Neural crest cell (in vitro differentiated cells): ENCODE results near the gene C5orf24. TPM values are rescaled to one million over a fixed set of nuclear protein-coding genes. Genes with fewer than 3 reads are reported as not detected.

Experiments used
- DNase-seq: peaks from one replicate; pipeline ENCODE4 v3.0.0; 2021; ENCODE audit warnings: low read depth, mixed read lengths, low spot score
- H3K27ac Mint-ChIP-seq: one replicate; pipeline ENCODE4 v1.8.0; 2021; ENCODE audit warnings: mild to moderate bottlenecking, mixed read lengths; ENCODE audit not compliant: unreplicated experiment
- H3K27me3 Mint-ChIP-seq: 2 replicates; pipeline ENCODE4 v1.8.0; 2021; ENCODE audit warnings: low read depth, mild to moderate bottlenecking, mixed read lengths
- H3K36me3 Mint-ChIP-seq: 2 replicates; pipeline ENCODE4 v1.8.0; 2021; ENCODE audit warnings: low read depth, mild to moderate bottlenecking, mixed read lengths
- H3K4me1 Mint-ChIP-seq: 2 replicates; pipeline ENCODE4 v1.8.0; 2021; ENCODE audit warnings: mixed read lengths
- H3K4me3 Mint-ChIP-seq: one replicate; pipeline ENCODE4 v1.8.0; 2021; ENCODE audit warnings: mild to moderate bottlenecking, mixed read lengths
- H3K9me3 Mint-ChIP-seq: 2 replicates; pipeline ENCODE4 v1.8.0; 2021; ENCODE audit warnings: mixed read lengths
- total RNA-seq: library from RNA; stranded (reverse); gene quantifications from 2 replicates; pipeline ENCODE4 v1.2.1, GENCODE V29; 2021
- TF ChIP-seq, protein P1 (sequence below): fragments of 200-600 bp; sonication (generic); conservative IDR thresholded peaks from 2 replicates; pipeline ENCODE4 v1.5.0; 2021; ENCODE audit warnings: antibody characterized with exemption, mild to moderate bottlenecking

C5orf24 gene
- total RNA-seq, 1 donor from 2014 or later = 57.4 TPM

DNA sequence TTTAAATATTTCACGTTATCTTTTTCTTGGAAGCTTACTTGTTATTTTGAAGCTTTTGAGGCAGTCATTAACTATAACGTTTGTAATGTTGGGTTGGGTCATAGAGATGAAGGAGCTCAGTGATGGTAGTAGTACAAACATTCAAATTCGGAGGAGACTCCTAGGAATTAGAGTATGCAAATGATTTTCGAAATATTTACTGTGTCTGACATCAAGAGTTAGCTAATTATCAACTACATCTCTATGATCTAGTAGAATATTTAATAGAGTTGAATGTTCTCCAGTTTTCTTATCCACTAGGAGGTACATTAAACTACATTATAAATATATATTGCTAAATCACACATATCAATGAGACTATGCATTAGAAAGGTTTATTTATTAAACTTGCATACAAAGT, 28.8 kb upstream of the C5orf24 start:
- H3K27me3 Mint-ChIP-seq = no peaks in the 10 kb centered on the region
- no peaks in the 10 kb centered on the region for H3K4me1 Mint-ChIP-seq
- peaks cover 11% of the 10 kb centered on the region for H3K36me3 Mint-ChIP-seq
- DNase-seq = no peak
- H3K4me3 Mint-ChIP-seq = no peak overlapping the region
- TF ChIP-seq, protein P1, sequence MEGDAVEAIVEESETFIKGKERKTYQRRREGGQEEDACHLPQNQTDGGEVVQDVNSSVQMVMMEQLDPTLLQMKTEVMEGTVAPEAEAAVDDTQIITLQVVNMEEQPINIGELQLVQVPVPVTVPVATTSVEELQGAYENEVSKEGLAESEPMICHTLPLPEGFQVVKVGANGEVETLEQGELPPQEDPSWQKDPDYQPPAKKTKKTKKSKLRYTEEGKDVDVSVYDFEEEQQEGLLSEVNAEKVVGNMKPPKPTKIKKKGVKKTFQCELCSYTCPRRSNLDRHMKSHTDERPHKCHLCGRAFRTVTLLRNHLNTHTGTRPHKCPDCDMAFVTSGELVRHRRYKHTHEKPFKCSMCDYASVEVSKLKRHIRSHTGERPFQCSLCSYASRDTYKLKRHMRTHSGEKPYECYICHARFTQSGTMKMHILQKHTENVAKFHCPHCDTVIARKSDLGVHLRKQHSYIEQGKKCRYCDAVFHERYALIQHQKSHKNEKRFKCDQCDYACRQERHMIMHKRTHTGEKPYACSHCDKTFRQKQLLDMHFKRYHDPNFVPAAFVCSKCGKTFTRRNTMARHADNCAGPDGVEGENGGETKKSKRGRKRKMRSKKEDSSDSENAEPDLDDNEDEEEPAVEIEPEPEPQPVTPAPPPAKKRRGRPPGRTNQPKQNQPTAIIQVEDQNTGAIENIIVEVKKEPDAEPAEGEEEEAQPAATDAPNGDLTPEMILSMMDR = no peak
- no peak overlapping the region for H3K27ac Mint-ChIP-seq
- no peaks in the 10 kb centered on the region for H3K9me3 Mint-ChIP-seq

DNA sequence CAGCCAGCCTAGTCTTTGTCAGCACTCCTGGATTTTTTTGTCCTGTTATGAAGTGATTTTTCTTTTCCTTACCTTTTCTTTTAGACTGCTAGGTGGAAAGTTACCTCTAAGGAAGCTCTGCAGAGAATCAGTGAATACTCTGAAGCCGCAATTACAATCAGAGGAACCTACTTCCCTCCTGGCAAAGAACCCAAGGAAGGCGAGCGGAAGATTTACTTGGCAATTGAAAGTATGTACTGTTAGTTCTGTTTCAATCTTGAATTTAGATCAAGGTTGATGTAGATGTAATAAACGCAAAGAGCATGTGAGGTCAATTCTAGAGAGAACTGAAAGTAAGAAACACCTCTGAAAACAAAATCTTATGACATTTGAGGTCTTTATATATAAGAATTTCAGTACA, 27.0 kb upstream of the C5orf24 start:
- Mint-ChIP-seq H3K4me3 (no peak overlapping the region), H3K9me3 (no peaks in the 10 kb centered on the region), H3K36me3 (peaks cover 13% of the 10 kb centered on the region), H3K27me3 (no peaks in the 10 kb centered on the region), H3K4me1 (no peaks in the 10 kb centered on the region), H3K27ac (no peak overlapping the region)
- DNase-seq = no peak
- TF ChIP-seq, protein P1 = no peak

DNA sequence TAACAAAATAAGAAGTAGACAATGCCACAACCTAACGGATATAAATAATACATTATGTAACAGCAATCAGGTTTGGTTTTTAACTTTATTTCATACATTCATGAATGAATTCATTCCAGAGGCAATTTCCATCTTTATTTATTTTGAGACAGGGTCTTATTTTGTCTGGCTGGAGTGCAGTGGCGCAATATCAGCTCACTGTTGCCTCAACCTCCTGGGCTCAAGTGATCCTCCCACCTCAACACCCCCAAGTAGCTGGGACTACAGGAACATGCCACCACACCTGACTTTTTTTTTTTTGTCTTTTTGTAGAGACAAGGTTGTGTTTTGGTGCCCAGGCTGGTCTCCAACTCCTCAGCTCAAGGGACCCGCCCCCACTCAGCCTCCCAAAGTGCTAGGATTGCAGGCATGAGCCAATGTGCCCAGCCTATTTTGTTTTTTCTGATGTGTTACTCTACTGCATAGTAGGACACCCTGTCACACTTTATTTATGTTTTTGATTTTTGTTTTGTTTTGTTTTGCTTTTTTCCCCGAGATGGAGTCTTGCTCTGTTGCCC, 26.3 kb upstream of the C5orf24 start:
- H3K9me3 Mint-ChIP-seq = no peaks in the 10 kb centered on the region
- no peak overlapping the region for H3K4me3 Mint-ChIP-seq
- TF ChIP-seq, protein P1 = no peak
- no peaks in the 10 kb centered on the region for H3K27me3 Mint-ChIP-seq
- no peak overlapping the region for H3K27ac Mint-ChIP-seq
- H3K4me1 Mint-ChIP-seq = no peaks in the 10 kb centered on the region
- peaks cover 13% of the 10 kb centered on the region for H3K36me3 Mint-ChIP-seq
- no peak for DNase-seq

DNA sequence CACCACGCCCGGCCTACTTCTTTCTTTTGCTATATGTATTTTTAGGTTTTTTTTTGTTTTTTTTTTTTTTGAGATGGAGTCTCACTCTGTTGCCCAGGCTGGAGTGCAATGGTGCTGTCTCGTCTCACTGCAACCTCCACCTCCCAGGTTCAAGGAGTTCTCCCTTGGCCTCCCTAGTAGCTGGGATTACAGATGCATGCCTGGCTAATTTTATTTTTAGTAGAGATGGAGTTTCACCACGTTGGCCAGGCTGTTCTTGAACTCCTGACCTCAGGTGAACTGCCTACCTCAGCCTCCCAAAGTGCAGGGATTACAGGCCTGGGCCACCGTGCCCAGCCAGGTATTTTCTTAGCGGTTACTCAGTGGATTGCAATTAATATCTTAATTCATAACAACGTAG, 23.9 kb upstream of the C5orf24 start:
- no peaks in the 10 kb centered on the region for H3K4me1 Mint-ChIP-seq
- peaks cover 10% of the 10 kb centered on the region for H3K36me3 Mint-ChIP-seq
- DNase-seq = no peak
- H3K27me3 Mint-ChIP-seq = no peaks in the 10 kb centered on the region
- H3K9me3 Mint-ChIP-seq = no peaks in the 10 kb centered on the region
- H3K27ac Mint-ChIP-seq = no peak overlapping the region
- no peak overlapping the region for H3K4me3 Mint-ChIP-seq
- TF ChIP-seq, protein P1 = no peak

DNA sequence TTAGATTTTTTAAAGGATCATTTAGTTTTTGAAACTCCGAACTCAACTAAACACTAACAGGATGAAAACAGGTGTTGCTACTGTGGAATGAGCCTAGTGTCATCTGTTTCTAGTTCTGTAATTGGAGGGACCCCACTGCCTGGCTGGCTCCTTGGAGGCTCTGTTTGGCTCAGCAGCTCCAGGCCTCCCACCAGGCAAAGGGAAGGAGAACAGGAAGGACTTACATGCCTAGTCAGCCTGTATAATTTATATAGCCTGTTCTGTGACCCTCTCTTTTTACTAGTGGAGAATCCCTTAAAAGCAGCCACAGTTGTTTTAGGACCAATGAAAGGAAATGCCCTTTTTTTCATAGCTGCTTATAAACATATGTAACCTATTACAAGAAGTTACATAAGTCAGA, 21.1 kb upstream of the C5orf24 start:
- H3K27me3 Mint-ChIP-seq = no peaks in the 10 kb centered on the region
- H3K4me1 Mint-ChIP-seq = no peaks in the 10 kb centered on the region
- no peak for DNase-seq
- no peak overlapping the region for H3K27ac Mint-ChIP-seq
- H3K4me3 Mint-ChIP-seq = no peak overlapping the region
- no peaks in the 10 kb centered on the region for H3K9me3 Mint-ChIP-seq
- H3K36me3 Mint-ChIP-seq = peaks cover 3% of the 10 kb centered on the region
- TF ChIP-seq, protein P1 = no peak
